ENCODE measurements around the gene GALNT7.

GALNT7 gene

DNA sequence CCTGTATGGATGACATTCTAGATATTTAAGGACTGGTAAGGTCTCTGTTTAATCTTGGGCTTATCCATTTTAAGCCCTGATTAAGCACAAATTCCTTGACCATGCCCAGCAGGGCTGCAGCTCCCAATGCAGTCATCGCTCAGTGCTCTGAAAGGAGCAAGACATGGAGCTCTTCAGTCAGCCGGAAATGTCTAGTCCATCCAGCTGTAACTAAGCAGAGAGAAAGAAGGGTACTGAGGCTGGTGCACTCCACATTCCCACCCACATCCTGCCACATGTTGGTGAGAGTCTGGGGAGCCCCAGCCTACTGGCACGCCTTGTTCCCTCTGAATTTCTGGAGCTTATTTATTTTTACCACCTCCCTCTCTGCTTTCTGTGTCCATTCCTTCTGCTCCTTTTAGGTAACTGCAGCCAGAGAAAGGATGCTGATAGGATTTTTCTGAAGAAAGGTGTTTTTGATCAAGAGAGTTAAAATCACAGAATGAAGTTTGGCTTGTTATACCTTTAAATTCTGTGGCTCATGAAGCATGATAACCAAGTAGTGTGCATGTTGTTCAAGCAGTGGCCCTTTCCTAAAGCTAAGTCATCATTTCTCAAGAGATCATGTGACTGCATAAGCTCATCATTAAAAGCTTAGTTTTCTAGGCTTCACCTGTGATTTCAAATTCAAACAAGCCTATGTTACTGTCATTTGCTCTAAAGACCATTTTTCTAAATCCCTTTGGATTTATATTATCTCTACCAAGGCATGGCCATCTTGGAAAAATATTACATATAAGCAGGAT, 74.0 kb downstream of the GALNT7 start:
- DNase-seq, result no peak

DNA sequence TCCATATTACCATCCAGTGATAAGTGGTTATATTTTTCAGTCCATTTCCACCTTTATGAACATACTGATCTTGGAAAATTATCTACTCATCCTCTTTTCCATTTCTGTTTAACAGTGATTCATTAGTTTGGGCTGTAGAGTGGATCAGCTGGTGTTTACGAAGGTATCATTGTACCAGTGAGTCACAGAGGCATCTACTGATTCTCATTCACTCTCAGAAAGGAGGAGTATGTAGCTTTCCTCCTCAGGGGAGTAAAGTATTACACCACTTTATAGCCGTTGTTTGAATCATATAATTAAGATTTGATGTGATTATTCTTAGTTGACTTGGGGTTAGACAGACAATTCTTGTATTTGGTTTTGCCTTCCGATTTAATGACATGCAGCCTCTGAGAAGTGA, 74.7 kb downstream of the GALNT7 start:
- no peak for DNase-seq

DNA sequence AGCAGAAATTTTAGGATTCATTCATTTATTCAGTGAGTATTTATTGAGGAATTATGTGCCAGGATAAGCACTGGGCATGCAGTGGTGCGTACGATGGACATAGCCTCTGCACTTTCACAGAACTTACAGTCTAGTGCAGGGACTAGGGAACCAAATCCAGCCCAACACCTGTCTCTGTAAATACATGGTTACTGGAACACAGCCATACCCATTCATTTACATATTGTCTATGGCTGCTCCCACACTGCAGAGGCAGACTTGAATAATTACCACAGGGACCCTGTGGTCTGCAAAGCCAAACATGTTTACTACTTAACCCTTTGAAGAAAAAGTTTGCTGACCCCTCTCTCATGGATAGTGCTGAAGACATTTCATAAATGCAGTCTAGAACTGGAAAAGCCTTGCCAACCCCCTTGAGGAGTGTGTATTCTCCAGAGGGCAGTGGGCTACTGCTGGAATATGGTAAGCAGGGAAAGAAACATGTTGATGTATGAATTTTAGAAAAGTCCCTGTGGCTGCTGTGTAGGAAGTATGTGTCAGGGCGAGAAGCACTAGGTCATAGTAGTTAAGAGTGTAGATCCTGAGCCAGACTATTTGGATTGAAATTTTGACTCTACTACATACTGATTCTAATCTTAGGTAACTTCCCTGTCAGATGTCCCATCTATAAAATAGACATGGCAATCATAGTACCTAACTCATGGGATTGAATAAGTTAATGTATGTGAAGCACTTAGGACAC, 75.5 kb downstream of the GALNT7 start:
- DNase-seq, result no peak

DNA sequence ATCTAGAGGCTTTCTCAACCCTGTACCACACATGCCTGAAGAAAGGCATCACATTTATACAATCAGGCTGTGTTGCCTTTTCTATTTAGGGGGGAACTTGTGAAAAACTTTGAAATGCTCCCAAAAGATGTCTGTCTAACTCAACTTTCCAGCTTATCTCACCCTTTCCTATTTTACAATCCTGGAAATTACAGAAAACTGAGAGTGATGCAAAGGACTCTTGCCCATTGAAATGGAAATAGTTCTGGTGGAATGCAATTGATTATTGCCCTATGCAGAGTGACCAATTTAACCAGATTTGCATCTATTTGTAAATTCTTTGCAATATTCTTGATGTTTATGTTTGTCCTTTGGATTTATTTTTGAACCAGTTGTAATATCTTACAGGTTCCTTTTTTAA, 77.3 kb downstream of the GALNT7 start:
- no peak for DNase-seq

DNA sequence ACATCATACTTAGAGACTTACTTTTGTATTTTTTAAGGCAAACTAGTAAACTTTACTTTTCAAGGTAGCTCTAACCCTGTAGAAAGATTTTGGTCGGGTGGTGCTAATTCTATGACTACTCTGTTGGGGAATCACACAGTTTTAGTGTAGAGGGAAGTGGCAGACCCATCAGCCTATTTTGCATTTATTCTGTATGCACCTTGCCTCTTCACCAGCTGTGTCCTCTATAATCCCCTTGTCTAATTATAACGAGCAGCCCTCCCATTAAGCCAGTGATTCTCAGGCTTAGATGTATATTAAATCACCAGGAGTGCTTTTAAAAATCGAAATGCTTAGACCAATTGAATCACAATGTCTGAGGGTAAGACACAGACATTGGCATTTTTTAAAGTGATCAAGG, 78.1 kb downstream of the GALNT7 start:
- DNase-seq, result no peak

DNA sequence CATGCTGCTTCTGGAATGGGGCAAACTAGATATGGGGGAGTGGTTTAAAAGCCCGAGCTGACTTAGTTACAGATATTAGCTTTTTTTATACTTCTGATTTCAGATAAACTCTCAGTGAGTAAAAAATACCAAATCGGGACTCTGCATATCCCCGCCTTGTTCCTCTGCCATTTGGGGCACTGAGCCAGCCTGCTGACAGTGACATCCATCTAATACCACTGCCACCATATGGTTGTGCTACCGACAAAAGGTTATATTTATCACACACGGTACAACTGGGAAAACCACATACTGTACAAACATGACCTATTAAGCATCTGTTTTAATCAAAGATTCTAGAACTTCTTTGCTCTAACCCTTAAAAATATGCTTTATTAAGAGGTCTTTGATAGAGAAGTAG, 78.7 kb downstream of the GALNT7 start:
- DNase-seq, result no peak

DNA sequence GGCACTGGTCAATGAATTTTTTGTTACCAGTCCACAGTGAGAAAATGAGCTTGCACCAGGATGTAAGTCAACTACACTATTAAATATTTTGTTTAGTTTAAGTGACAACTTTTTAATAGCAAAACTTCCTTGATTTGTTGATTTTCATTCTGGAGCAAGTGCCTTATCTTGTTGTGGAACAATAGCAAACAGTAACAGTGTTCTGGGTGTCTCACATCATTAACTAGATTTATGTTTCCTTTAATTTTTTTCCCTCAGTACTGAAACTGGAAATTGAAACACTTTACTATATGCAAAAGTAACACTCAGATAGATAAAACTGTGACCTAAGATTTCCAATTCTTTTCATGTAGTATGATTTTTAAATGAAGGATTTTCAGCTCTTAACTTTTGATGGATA, 80.1 kb downstream of the GALNT7 start:
- no peak for DNase-seq

DNA sequence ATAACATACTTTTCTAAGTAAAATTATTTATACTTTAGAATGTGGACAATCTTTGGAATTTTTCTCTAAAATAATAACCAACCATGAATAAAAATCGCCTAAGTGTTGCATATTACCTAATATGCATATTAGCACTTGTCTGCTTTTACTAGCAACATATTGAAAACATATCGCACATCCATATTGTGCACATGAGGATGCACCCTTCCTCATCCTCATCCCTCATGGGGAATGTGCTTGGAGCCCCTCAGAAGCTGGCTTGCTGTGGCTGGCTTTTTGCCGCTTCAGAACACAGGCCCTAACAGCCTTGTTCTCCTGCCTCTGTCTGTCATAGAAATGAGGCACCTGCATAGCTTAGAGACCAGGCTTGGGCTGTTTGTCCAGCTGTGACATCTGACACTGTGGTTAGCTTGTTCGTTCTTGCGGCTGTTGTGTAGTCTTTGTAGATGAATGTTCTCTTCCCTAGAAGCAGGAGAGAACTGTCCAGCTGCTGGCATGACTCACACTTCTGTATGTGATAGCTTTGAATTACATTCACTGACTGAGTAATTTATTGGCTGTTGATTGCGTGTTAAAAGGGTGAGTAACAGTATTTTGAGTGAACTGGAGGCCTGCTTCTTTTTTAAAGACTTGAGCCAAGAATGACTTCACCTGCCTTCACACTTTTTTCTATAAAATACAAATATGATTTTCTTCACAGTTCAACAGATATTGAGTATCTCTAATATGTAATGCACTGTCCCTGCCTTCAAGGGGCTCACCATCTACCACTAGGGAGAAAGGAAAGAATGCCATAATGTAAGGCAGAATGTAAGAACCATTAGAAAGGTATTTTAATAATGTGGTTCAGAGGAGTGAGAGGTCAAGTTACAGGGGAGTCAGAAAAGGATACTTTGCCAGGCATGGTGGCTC, 83.7 kb downstream of the GALNT7 start:
- DNase-seq, result peak; percentile 76

DNA sequence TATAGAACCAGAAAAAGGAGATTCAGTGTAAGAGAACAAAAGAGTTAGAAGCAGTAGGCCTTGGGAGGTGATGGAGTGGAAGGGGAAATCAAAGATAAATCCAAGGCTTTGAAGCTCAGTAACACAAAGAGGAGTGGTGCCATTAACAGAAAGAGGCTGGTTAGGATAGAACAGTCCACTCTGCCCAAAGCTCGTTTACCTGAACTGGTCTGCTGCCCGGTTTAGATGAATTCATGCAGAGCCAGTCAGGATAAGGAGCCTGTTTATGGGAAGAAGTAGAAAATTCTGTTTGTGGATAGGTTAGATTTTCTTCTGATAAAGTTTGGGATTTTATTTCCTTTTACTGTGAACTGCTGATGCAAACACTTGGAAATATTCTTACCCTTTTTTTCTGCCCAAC, 85.0 kb downstream of the GALNT7 start:
- DNase-seq, result no peak

DNA sequence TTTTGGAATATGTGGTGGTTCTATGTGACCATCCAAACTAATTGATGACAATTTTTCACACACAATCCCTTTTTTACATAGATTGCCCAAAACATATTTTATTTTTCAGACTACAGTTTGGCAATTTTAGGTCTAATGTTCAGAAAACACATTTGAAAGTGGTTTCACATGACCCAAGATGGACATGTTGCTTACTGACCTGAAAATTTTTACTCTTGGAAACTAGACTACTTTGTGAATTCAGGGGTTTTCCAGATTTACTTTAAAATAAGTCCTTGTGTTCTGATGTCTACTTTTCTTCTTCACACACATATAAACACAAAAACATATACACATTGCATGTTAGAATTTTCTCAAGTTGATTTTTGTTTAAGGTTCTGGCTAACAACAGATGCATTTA, 86.0 kb downstream of the GALNT7 start:
- DNase-seq, result no peak

DNA sequence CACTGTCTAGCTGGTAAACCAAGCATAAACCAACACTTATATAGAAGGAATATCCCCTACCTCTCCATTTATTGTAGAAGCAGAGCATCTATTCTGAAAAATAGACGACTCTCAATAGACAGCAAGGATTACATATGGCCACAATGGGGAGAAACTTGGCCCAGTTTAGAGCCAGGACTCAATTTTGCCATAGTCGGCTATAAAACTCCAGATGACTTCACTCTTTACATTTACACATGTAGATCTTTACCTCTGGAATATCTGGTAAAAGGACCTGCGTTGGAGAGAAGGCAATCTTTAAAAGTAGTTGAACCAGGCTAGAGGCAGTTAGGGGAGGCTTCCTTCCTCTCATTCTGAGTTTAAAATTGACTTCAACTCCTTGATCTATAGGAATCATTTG, 88.2 kb downstream of the GALNT7 start:
- no peak for DNase-seq

DNA sequence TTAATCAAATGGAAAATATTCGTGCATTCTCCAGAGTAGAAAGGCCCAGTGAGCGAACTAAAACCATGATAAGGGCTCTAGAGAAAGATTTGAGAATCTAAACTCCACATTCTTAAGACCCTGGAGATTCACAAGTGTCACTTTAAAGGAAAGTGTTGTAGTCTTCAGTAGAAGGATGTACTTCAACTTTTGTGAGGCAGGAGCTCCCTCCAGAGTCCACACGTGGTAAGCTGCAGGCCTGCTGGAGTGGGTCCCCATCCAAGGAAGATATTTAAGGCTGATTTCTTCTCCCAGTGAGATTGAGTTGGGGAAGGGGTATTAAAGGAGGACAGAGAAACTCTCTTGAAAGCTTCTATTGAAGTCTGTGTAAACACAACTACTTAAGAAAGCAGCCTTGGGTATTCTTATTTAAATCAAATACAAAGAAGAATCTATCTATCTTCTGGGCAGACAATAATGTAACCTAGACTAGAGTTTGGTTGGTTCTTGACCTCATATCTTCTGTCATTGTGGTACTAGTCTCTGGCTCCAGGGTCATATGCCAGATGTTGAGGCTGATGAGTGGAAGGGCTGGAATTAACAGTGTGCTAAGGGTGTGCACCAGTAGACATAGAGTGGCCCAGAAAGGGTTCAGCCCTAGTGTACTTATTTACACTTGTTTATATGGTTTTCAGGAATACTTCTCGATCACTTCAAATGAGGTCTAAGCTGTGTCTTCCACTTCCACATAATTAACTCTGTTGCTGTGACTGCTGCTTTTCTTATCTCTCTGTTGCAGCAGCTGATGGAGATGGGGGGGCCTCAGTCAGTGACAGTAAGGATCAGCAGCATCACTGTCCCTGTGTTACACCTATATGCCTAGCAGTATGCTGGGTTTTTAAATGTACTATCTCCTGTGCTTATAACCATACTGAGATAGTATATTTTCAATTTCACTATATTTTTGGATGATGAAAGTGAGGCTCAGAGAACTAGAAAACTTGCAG, 89.4 kb downstream of the GALNT7 start:
- DNase-seq, result peak; percentile 73

DNA sequence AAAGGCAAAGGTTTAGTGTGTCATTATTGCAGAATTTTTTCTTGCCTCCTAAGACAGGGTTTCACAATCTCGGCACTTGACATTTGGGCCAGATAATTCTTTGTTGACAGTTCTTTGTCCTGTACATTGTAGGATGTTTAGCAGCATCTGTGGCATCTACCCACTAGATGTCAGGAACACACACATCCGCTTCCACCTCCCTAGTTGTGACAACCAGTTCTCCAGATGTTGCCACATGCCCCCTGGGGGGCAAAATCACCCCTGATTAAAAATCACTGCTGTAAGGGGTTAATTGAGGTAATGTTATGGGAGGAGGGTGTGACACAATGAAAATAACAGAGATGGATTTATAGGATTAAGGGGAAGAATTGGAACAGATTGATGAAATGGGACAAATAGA, 90.3 kb downstream of the GALNT7 start:
- DNase-seq, result no peak

DNA sequence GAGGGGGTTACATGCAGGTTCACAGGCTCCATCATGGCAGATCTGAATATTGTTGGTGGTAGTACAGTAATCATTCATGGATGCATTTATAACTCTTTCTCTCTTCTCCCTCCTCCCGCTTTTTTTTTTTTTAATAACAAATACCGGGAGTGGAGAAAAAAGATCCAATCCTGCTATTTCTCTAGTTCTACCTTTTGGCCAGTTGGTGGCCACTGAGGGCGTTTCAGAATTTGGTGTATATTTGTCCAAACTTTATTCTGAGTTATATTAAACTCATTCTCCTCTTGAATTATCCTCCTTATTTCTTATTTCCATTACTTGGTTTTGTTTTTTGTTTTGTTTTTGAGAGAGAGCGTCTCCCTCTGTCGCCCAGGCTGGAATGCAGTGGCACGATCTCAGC, 90.7 kb downstream of the GALNT7 start:
- no peak for DNase-seq

DNA sequence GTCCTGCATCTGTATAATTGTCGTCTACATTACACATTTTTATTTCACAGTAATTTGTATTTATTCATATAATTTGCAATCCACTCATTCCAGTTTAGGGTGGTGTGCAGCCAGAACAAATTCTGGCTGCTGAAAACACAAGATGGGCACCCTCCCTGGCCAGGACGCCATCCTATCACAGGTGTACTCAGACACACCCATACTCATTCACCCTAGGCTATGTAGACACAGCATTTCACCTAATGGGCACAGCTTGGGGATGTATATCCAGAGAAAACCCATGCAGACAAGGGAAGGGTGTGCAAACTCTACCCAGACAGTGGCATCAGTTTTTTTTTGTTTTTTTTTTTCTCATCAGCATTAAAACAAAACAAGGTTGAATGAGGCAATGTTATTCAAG, 92.4 kb downstream of the GALNT7 start:
- no peak for DNase-seq

DNA sequence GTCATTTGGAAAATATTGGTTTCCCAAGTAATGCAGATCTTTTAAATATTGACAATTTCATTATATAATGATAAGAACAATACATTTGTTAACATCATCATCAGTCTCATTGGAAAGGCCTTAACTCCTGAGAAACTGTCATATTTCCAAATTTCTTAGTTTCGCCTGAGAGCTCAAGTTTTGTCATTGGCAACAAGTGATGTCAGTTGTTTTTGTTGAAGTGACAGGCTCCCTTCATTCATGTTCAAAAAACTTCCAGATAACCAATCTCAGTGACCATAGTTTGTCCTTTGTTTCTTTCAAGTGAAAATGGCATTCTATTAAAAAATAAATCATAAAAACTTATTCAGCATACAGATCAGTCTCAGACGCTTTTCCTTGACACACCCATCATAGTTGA, 93.8 kb downstream of the GALNT7 start:
- no peak for DNase-seq

DNA sequence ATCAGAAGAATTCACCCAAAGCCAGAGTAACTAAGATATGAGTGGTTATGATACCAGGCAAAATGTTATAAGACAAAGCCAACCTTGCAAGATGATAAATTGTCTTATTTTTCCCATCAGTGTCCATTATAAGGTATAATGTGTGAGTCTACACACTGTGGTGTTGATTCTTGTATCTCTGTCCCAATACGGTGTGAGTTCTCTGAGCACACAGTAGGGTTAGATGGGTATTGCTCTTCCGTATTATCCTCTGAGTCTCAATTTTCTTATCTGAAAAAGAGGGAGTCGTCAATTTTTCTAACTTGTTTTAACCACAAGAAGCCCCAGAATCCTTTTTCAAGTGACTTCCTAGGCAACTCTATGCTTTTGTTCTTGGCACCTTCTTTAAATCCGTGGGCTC, 95.6 kb downstream of the GALNT7 start:
- no peak for DNase-seq

DNA sequence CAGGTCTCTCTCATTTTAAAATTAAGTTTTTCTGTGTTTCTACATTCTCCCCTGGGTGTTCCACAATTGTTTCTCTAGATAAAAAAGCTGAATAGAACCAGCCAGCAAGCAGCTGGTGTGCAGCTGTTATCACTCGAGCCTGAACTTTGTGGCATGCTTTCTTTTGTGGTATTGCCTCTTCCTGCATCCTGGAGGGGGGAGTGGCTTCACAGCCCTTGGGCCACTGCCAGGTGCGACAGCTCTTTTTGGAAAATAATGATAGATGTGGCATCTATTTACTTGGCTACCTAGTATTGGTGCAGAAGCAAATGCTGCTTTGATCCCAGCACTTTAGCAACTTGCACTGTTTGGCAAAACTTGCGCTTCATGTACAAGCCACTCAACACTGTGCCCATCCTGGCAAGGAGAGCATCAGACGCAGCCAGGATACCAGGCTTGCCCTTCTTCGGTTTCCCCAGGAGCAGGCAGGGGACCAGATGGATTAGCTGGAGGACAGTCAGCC, 96.1 kb downstream of the GALNT7 start:
- no peak for DNase-seq

DNA sequence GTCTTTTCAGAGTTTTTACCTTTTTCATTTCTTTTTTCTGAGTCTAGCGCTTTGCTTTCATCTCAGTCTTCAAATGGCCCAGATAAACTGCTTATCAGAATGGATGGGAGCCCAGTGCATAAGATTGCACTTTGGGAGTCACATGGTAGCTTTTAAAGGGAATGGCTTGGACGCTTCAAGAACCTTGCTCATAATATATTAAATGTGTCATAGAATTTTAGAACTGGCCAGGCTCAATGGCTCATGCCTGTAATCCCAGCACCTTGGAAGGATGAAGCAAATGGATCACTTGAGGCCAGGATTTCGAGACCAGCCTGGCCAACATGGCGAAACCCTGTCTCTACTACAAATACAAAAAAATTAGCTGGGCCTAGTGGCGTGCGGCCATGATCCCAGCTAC, 97.1 kb downstream of the GALNT7 start:
- no peak for DNase-seq

DNA sequence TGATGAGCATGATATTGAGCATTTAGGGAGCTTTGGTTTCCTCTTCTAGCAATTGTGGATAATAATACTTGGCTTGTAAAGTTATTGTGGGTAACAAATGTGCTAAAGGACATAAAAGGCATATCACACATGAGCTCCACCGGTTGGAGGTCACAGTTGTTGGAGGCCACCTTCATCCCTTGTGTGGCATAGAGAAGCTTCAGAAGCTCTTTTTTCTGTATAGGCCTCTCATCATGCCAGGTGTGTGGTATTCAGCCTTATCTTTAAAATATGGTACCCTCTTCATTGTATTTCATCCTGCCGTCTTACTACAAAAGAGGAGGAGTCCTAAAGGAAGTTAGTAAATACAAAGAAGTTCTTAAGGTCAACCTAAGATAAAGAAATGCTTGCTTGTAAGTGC, 99.1 kb downstream of the GALNT7 start:
- no peak for DNase-seq

DNA sequence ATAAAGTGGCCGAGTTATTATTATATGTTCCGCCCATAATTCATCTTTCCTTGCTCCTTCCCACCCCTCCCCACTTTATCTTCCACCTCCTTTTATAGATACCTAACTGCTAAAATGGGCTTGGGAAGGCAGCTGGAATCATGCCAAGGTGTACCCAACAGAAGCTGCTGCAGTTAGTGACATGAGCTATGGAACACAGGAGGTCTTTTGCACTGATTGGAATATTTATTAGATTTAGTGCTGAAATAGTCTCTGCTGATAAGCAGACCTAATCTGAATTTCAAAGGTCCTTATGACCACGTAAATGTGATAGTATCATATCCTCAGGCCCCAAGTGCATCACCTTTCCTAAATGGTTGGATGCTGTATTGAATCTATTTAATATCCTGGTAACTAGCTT, 100.7 kb downstream of the GALNT7 start:
- DNase-seq, result no peak

All from suppressor macrophage treated with lipopolysaccharide for 4 hours (primary cell).